NCI-H510A (cell line): ENCODE data around the gene CST5.
"Not testable (repeated sequence)": the region's sequence is repeated elsewhere in the genome, so short reads cannot be mapped to it uniquely, and the experiment has no call there.

Experiments
- DNase-seq: peaks from one replicate; lab custom pipeline; 2025; lab: John Stamatoyannopoulos, UW

The CST5 gene, protein sequence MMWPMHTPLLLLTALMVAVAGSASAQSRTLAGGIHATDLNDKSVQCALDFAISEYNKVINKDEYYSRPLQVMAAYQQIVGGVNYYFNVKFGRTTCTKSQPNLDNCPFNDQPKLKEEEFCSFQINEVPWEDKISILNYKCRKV

GRCh38 chr20:23879328-23879798 is at the start of gene CST5:
Gene CST5 (minus strand): TSS chr20:23879748. CDS start chr20:23879676, 72 bp downstream.
- DNase-seq, result no peak

DNA sequence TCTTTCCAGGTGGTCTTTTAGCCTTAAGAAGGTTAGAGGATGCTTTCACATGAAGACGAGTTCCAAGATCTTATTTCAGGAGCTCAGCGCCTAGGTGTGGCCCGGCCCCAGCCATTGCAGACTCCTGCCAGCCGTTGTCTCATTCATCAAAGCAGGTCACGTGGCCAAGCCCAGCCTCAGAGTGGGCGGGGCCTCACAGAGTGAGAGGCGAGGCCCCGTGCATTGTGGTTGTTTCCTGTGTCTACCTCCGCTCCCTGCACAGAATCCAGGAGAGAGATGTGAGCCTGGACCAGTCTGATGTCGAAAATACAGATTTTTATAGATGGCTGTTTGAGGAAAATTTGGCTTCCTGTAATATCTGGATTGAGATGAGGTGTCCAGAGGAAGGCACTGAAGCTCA is 49.2 kb upstream of the CST5 start:
- no peak for DNase-seq

DNA sequence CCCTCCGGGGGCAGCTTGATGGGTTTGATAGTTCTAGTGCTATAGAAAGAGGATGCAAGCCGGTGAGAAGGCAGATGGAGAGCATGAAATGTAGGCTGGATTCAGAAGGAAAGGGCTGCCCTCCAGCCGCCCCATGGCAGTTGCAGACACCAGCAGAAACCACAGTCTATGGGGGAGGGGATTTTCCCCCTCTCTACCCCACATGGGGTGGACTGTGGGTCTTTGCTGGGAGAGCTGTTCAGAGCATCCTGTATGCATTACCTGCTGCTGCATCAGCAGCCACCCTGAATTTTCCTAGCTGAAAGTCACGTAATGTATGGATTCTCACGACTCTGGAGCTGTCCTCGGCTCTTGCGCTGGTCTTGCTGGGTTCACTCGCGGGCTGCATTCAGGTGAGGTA is 48.8 kb upstream of the CST5 start:
- no peak for DNase-seq

DNA sequence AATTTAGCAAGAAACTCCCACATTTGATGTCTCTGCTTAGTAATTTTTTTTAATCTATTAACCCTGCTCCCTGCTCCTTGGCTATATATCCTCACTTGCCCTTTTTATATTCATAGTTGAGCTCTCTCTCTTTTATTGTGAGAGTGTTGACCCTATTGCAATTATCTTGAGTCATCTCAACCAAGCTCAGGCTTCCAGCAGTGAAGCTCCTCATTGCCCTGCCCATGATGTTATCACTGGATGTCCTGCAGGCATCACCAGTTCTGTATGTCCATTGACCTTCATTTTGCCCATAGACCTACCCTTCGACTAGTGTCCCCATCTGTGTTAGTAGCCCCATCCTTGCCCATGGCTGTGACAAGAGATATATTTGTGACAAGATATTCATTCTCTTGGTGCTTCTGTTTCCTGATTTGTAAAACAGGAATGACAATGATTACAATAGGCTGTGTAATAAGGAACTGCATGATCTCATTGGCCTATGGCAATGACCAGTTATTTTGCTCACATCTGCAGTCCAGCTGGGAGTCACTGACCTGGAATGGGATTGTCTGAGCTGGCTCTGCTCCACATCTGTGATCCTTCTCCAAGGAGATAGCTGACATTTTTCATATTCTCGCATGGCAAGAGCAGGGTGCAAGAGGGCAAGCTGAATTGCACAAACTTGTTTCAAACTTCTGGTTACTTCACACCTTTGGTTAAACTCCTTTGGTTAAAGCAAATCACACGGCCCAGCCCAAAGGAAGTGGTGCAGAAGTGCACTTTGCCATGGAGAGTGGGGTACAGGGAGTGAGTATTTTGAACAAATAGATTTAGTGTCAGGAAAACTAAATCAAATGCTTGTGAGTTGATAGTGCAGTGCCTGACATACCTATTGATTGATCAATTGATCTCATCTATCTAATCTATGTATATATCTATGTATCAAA is 47.7 kb upstream of the CST5 start:
- DNase-seq, result no peak

- DNase-seq, result no peak
Measured at GRCh38 chr20:23926526-23926880, 47.0 kb upstream of the CST5 start.

GRCh38 chr20:23925789-23926525 is 46.4 kb upstream of the CST5 start:
- no peak for DNase-seq

- DNase-seq, result no peak
Measured at GRCh38 chr20:23924751-23925150, 45.2 kb upstream of the CST5 start.

- DNase-seq, result no peak
Measured at GRCh38 chr20:23923891-23924435, 44.4 kb upstream of the CST5 start.

DNA sequence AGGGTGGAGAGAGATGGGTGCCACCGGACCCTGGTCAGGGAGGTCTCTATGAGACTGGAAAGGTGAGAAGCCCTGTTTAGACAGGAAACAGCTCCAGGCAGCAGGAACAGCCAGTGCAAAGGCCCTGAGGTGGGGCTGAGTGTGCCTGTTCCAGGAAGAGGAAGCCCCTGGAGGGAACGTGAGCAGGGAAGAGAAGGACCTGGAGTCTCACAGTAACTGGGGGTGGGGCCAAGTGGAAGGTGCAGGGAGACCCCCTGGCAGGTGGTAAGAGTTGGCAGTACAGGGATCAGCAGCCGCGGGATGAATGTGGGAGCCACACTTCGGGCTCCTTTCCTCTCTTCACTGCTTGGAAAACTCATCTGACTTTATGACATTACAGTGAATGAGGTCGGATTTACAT is 43.8 kb upstream of the CST5 start:
- DNase-seq, result no peak

DNA sequence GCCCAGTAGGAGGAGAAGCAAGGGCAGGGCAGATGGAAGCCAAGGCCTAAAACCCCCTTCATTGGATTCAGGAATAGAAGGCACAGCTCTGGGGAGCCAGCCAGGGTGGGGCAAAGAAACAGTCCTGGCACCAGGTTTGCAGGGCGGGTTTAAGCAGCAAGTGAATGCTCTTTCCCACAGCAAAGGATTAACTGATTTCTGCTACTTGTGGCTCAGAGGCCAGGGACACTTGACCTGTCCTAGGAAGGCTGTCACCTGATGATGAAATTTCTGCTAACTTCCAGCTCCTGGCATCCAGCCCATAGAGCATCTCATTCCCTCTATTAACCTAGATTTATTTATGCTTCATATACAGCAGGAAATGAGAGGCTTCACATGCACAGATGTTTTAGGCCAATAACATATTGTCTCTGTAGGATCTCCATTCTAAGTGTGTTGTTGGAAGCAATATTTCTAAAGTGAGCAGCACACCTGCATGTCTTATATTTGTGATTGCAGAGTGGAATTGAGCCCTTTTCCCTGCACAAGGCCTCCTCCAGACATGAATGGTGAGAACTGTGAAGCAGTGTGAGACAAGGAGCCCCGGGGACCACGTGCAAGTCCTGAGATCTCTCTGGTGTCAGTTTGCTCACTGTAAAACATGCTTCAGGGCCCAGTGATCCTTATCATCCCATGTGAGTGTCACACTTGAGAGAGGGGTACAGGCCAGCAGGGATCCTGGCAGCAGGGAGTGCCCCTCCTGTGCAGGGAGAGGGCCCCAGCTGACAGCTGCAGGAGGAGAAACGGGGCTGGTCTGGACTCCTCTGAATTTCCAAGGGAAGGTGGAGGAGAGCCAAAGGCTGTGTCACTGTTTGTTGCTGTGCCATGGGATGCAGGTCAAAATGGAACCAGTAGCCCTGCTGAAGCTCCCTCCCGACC is 41.1 kb upstream of the CST5 start:
- no peak for DNase-seq

GRCh38 chr20:23918896-23919295 is 39.3 kb upstream of the CST5 start:
- DNase-seq, result no peak

GRCh38 chr20:23918101-23918862 is 38.7 kb upstream of the CST5 start:
- no peak for DNase-seq

DNA sequence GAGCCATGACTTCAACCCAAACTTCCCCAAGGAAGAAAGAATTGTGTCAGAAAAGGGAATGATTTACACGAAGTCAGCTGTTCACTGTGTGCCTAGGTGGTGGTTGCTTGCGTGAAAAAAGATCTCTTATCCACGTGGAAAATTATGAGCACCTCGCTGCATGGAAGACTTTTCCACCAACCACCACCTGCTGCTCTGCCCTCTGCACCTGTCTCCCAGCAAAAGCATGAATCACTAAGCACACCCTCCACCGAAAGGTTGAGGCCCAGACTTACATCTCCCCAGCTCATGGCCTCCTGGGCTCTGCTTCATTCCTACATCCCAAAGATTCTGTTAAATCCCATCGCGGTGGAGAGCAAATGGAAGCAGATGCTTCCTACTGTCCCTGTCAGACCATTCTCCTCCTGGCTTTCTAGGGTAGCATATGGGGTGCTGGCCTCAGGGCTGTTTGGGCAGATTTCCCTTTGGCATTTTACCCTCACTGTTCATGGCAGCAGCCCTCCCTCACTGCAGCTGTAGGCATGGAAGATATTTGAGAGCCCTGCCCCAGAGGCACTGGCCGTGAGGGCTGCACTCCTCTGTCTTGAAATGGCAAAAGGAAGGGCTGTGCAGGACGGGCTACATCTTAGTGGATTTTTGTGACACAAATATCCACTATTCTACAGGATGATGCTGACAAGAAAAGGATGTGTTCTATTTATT is 37.6 kb upstream of the CST5 start:
- DNase-seq, result no peak

DNA sequence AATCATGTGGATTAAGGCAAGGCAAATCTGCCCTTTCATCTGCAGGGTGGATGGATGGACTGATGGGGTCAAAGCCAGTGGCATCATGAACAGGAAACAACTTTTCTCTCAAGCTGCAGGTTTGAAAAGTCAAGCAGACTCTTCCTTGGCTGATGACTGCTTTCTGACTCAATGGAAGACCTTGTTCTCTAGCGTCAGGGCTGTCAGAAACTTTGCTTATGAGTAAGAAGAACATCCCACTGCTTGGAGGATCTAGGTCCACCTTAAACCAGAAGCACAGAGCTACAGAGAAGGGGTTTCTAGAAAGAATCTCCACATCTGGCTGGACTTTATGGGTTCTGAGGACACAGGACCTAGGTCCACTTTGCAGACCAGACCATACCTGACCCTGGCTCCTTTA is 36.3 kb upstream of the CST5 start:
- no peak for DNase-seq

DNA sequence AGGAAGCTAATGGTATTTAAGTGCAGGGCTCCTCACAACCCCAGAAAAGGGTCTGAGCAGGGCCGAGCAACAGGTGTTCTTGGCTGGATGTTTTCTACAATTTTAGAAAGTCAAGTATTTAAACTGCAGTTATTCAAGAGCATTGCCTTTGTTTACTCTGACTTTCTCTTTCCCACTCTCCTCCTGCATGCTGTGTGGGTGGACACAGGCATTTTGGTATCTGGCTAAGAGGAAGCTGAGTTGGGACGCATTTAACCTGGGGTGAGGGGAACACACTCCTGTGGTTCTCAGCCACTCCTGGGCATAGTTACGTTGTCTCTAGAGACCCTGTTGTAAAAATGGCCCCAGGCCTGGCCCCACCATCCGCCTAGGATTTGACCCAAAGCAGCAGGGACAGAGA is 34.9 kb upstream of the CST5 start:
- not testable (repeated sequence) for DNase-seq

DNA sequence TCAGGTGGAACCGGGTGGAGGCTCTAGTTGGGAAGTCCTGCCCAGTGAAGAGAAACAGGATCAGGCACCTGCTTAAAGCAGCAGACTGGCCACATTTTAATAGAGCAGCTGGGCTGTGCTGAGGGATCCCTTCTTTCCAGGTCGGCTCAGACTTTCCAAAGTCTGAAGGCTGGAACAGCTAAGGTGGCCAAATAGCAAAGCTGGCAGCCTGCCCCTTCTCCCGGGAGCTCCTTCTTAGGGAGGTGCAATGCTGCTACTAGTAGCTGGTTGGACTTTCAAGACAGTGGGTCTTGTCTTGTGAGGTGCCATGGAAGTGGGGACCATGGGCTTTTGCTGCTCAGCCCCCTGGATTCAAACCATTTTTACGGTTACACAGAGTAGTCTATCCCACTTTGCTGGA is 30.7 kb upstream of the CST5 start:
- DNase-seq, result no peak

GRCh38 chr20:23909390-23909789 is 29.8 kb upstream of the CST5 start:
- DNase-seq, result no peak

GRCh38 chr20:23907579-23907978 is 28.0 kb upstream of the CST5 start:
- DNase-seq, result no peak

GRCh38 chr20:23902396-23902795 is 22.8 kb upstream of the CST5 start:
- DNase-seq, result not testable (repeated sequence)

- DNase-seq, result not testable (repeated sequence)
Measured at GRCh38 chr20:23890867-23891266, 11.3 kb upstream of the CST5 start.
